Muscle layer of duodenum (tissue), 2 donors: Measurements from ENCODE around the gene TGFBR1.

ENCODE experiments used
- H3K27ac ChIP-seq: one replicate; pipeline ENCODE4 v1.7.0; 2013; ENCODE audit warnings: mild to moderate bottlenecking, low read length
- H3K27me3 ChIP-seq: one replicate; pipeline ENCODE4 v1.7.0; 2013; ENCODE audit warnings: low read depth, mild to moderate bottlenecking, control low read depth, low read length
- H3K36me3 ChIP-seq, 2 donors: one replicate each; pipeline ENCODE4 v1.7.0; 2013; ENCODE audit warnings: low read length in 2 of 2, control low read depth in 1 of 2, mild to moderate bottlenecking in 1 of 2; ENCODE audit not compliant: insufficient read depth in 2 of 2, control insufficient read depth in 1 of 2
- H3K4me1 ChIP-seq, 2 donors: one replicate each; pipeline ENCODE4 v1.7.0; 2013; ENCODE audit warnings: low read length in 2 of 2, mild to moderate bottlenecking in 2 of 2, control low read depth in 1 of 2, moderate library complexity in 1 of 2; ENCODE audit not compliant: insufficient read depth in 2 of 2, control insufficient read depth in 1 of 2
- H3K4me3 ChIP-seq, 2 donors: one replicate each; pipeline ENCODE4 v1.7.0; 2013; ENCODE audit warnings: low read length in 2 of 2, low read depth in 1 of 2, mild to moderate bottlenecking in 1 of 2
- H3K9me3 ChIP-seq, 2 donors: one replicate each; pipeline ENCODE4 v1.7.0; 2013; ENCODE audit warnings: low read length in 2 of 2, control low read depth in 1 of 2, mild to moderate bottlenecking in 1 of 2; ENCODE audit not compliant: control insufficient read depth in 1 of 2
- donor health status: healthy.

The TGFBR1 gene

DNA sequence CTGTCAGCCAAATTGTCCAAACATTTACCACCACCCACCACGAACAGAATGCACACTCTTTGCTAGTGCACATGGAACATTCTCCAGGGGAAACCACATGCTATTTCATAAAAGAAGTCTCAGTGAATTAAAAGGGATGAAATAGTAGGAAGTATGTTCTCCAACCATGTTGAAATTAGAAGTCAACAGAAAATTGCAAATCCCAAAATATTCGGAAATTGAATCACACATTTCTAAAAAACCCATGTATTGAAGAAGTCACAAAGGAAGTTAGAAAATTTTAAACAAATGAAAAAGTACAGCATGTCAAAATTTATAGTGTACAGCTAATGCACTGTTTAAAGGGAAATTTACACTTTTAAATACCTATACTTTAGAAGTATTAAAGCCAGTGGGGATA, 50.8 kb downstream of the TGFBR1 start:
- Histone ChIP-seq H3K9me3 (no peaks in the 10 kb centered on the region), H3K36me3 (peaks cover 0 to 8% of the 10 kb centered on the region in 2 donors), H3K27me3 (no peaks in the 10 kb centered on the region), H3K27ac (no peak overlapping the region), H3K4me3 (no peak overlapping the region), H3K4me1 (peaks cover 0 to 6% of the 10 kb centered on the region in 2 donors)

DNA sequence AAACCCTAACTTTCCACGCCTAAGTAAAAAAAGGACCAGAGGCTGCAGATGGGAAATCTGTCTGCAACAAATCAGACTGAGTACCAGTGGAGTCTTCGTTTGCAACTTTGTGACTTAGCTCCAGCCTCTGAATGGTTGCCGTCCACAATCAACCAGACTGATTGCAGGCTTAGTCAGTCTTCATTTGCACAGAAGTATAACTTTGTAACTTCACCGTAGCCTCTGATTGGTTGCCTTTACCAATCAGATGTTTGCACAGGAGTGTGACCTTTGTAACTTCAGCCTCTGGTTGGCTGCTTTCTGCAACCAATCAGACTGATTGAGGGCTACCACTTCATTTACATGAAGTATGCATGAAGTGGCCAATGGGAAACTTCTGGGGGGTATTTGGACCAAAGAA, 53.7 kb downstream of the TGFBR1 start:
- H3K4me3 ChIP-seq: no peak overlapping the region
- H3K27ac ChIP-seq: no peak overlapping the region
- no peaks in the 10 kb centered on the region for H3K27me3 ChIP-seq
- H3K9me3 ChIP-seq: no peaks in the 10 kb centered on the region
- H3K4me1 ChIP-seq: peaks cover 0 to 6% of the 10 kb centered on the region in 2 donors
- no peaks in the 10 kb centered on the region for H3K36me3 ChIP-seq

DNA sequence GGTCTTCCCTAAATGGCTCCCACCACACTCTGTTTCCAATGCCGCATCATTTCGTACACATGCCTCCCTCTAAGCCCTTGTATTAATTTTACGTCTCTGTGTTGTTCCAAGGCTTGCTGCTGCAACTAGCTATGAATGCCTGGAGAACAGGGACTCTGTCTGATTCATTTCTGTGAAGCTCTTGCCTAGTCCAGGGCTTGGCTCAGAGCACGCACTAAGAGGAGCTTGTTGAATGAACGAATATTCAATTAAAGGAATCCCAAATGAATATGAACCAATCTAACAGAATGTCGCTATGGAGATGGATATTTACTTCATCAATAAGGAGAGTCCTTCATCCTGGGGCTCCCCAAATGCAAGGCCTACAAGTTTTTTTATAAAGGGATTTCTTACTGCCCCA, 55.3 kb downstream of the TGFBR1 start:
- no peaks in the 10 kb centered on the region for H3K9me3 ChIP-seq
- no peaks in the 10 kb centered on the region for H3K36me3 ChIP-seq
- H3K27ac ChIP-seq: no peak overlapping the region
- H3K4me3 ChIP-seq: no peak overlapping the region
- H3K4me1 ChIP-seq: peaks cover 0 to 6% of the 10 kb centered on the region in 2 donors
- H3K27me3 ChIP-seq: no peaks in the 10 kb centered on the region

DNA sequence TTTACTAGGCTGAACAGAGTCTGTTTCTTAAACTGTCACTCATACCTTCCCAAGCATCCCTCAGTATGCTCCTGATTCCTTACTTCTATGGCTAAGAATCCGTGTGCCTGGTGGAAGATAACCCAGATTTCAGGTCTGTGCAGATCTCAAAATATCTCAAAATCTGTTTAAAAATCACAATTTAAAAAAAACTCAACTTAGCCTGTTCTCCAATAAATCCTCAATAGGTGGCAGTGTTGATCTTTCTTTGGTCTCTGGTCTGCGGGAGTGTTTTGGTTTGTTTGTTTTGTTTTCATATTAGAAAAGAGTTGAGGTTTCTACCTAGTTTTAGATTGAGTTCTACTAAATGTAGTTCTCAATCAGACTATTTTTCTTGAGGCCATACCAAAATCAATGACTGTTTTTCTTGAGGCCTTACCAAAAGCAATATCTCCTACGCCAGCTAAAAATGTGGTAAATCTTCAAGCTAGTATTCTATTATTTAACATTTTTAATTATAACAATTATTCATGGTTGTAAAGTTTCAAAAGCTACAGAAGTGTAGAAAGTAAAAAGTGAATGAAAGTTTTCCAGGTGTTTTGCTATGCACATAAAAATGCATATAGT, 57.9 kb downstream of the TGFBR1 start:
- H3K4me1 ChIP-seq: peaks cover 0 to 6% of the 10 kb centered on the region in 2 donors
- H3K27ac ChIP-seq: no peak overlapping the region
- no peaks in the 10 kb centered on the region for H3K36me3 ChIP-seq
- H3K9me3 ChIP-seq: no peaks in the 10 kb centered on the region
- H3K4me3 ChIP-seq: no peak overlapping the region
- H3K27me3 ChIP-seq: no peaks in the 10 kb centered on the region

DNA sequence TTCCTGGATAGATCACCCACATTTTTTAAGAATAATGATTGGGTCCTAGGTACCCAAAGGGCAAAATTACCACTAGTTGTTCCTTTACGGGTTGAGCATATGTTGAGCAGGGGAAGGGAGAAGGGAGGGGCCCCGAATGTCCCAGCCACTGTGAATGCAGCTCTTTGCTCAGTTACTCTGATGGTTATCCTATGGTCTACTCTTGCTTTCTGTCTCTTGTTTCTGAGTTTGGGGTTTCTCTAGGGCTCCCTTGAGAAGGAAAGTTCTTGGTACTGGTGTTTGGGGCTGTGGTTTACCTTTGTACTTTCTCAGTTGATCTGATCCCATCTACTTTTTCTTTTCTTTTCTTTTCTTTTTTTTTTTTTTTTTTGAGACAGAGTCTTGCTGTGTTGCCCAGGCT, 61.2 kb downstream of the TGFBR1 start:
- no peaks in the 10 kb centered on the region for H3K9me3 ChIP-seq
- H3K4me1 ChIP-seq: peaks cover 0 to 6% of the 10 kb centered on the region in 2 donors
- H3K27ac ChIP-seq: no peak overlapping the region

GRCh38 chr9:99167119-99167518, 62.2 kb downstream of the TGFBR1 start:
- H3K27ac ChIP-seq: no peak overlapping the region
- peaks cover 0 to 6% of the 10 kb centered on the region in 2 donors for H3K4me1 ChIP-seq
- no peaks in the 10 kb centered on the region for H3K27me3 ChIP-seq
- H3K4me3 ChIP-seq: no peak overlapping the region
- H3K36me3 ChIP-seq: no peaks in the 10 kb centered on the region
- H3K9me3 ChIP-seq: no peaks in the 10 kb centered on the region

More for the DNA sequence above, 61.2 kb downstream of the TGFBR1 start:
- no peaks in the 10 kb centered on the region for H3K36me3 ChIP-seq
- no peak overlapping the region for H3K4me3 ChIP-seq
- no peaks in the 10 kb centered on the region for H3K27me3 ChIP-seq

DNA sequence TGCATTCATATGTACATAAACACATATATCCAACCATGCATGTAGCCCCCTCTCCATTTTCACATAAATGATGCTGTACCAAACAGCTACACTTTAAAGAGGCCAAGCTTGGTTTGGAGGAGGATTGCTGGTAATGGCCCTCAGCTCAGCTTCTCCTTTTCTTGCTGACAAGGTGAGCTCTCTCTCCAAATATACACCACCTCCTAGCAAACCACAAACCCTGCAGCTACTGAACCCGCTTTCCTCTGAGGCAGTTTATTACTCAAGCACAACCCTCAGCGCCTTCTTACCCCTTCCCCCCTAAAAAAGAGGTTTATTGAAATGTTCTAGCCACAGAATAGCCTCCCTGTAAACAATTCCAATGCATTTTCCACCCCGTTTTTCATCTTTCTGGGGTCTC, 62.8 kb downstream of the TGFBR1 start:
- H3K4me3 ChIP-seq: no peak overlapping the region
- no peaks in the 10 kb centered on the region for H3K36me3 ChIP-seq
- no peaks in the 10 kb centered on the region for H3K9me3 ChIP-seq
- no peaks in the 10 kb centered on the region for H3K27me3 ChIP-seq
- peaks cover 0 to 6% of the 10 kb centered on the region in 2 donors for H3K4me1 ChIP-seq
- H3K27ac ChIP-seq: no peak overlapping the region

- Histone ChIP-seq H3K4me3 (no peak overlapping the region), H3K4me1 (peaks cover 0 to 6% of the 10 kb centered on the region in 2 donors), H3K27me3 (no peaks in the 10 kb centered on the region), H3K9me3 (no peaks in the 10 kb centered on the region), H3K27ac (no peak overlapping the region), H3K36me3 (no peaks in the 10 kb centered on the region)
Observed at GRCh38 chr9:99169086-99169485, 64.2 kb downstream of the TGFBR1 start.

DNA sequence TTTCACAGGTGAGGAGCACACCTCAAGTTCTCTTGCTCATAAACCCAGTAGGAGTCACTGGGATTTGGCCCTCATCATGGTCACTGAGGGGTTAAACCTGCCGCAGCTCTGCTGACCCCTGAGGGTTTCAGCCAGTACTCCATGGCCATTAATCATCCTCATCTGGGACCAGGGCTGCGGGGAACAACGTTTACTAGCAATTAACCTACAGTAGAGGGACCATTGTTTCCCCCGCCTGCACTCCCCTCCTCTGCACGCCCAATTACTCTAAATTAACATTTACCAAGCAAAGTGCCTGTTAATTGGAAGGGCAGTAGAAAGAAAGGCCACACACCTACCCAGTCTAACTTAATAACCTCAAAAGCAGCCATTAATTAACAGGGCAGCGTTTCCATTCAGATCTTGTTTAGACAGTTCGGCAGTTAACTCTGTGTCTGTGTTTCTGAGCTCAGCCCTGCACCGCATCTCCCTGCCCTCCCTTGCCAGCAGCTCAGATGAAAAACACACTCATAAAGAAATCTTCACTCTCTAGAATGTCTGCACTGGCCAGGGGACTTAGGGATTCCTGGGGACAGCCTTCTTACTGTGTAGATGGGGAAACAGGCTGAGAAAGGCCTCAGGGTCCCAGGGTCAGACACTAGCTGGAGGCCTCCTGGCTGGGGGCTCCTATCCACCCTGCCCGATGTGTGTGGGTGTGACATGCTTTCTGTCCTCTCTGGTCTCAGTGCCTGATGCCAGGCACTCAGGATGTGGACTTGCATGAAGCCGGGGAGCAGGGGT, 65.3 kb downstream of the TGFBR1 start:
- Histone ChIP-seq H3K4me3 (no peak overlapping the region), H3K4me1 (peaks cover 0 to 6% of the 10 kb centered on the region in 2 donors), H3K27me3 (no peaks in the 10 kb centered on the region), H3K36me3 (no peaks in the 10 kb centered on the region), H3K9me3 (no peaks in the 10 kb centered on the region), H3K27ac (no peak overlapping the region)

GRCh38 chr9:99171225-99172123, 66.6 kb downstream of the TGFBR1 start:
- Histone ChIP-seq H3K27ac (no peak overlapping the region), H3K4me3 (no peak overlapping the region), H3K4me1 (peaks cover 0 to 6% of the 10 kb centered on the region in 2 donors), H3K9me3 (no peaks in the 10 kb centered on the region), H3K27me3 (no peaks in the 10 kb centered on the region), H3K36me3 (no peaks in the 10 kb centered on the region)
